Ectodermal cell (in vitro differentiated cells): Measurements from ENCODE around the gene PLA2G2F.

Source experiments
- H3K27ac ChIP-seq: 2 replicates; pipeline ENCODE4 v1.7.0; 2013; ENCODE audit warnings: mild to moderate bottlenecking, low read depth, low read length; ENCODE audit not compliant: insufficient read depth, poor library complexity, severe bottlenecking
- H3K27me3 ChIP-seq: 2 replicates; pipeline ENCODE4 v1.7.0; 2013; ENCODE audit warnings: mild to moderate bottlenecking, low read length; ENCODE audit not compliant: insufficient read depth, control insufficient read depth, poor library complexity, severe bottlenecking
- H3K36me3 ChIP-seq: one replicate; pipeline ENCODE4 v1.7.0; 2013; ENCODE audit warnings: low read length; ENCODE audit not compliant: control insufficient read depth, insufficient read depth
- H3K4me1 ChIP-seq: one replicate; pipeline ENCODE4 v1.7.0; 2013; ENCODE audit warnings: low read length; ENCODE audit not compliant: control insufficient read depth, insufficient read depth
- H3K4me3 ChIP-seq: 2 replicates; pipeline ENCODE4 v1.7.0; 2013; ENCODE audit warnings: low read depth, low read length, control low read depth; ENCODE audit not compliant: insufficient read depth
- H3K9me3 ChIP-seq: 2 replicates; pipeline ENCODE4 v1.7.0; 2013; ENCODE audit warnings: mild to moderate bottlenecking, low read length, moderate library complexity; ENCODE audit not compliant: control insufficient read depth
- WGBS, 2 experiments: methylation state at CpG; one replicate each; pipeline ENCODE4 v1.1.7; 2013; ENCODE audit warnings: missing lambda C conversion rate in 2 of 2; 5-methylcytosine and 5-hydroxymethylcytosine counted together

Gene PLA2G2F

DNA sequence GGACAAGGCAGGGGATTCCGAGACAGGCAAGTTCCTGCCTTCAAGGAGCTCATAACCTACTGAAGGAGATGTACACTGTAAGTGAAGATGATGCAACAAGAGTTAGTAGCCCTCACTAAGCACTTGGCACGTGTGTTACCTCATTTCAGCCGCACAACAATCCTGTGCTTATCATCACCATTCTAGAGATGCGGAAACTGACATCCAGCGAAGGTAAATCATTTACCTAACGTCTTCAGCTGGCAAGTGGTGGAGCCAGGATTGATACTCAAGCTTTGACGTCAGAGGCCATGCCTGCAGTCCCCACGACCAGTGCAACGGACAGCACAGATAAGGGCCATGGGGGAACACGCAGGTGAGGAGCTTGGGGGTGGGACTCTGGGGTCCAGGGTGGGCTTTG, 43.9 kb downstream of the PLA2G2F start:
- Histone ChIP-seq H3K27me3 (peaks cover 16% of the 10 kb centered on the region), H3K4me1 (peaks cover 11% of the 10 kb centered on the region), H3K4me3 (no peak overlapping the region), H3K27ac (no peak overlapping the region), H3K9me3 (no peaks in the 10 kb centered on the region), H3K36me3 (no peaks in the 10 kb centered on the region)
- WGBS, 2 experiments: 87 to 89% methylated on average over 10 of the region's 10 CpGs

DNA sequence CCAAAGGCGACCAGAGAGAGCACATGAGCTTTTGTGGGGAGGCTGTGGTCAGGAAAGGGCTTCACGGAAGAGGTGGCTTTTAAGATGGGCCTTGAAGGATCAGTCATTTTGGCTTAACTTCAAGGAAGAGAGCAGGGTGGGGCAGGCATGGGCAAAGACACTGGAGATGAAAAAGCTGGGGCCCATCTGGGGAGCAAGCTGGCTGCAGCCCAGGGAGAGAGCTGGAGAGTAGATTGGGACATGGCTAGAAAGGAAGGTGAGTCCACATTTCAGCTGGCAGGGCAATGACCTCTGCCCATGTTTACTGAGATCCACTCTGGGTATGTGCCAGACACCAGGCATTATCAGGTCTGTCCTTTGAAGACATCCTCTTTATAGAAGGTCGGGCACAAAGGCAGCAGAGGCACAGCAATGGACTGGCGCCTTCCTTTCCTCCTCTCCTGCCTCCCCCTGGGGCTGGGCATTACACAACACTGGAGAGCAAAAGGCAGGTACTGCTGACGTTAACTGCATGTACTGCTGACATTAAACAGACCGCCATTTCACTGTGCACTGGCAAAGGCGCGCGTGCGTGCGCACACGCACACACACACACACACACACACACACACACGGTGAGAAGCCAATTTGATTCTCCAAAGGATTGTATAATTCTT, 44.6 kb downstream of the PLA2G2F start:
- WGBS, 2 experiments: 91 to 93% methylated on average over 6 to 12 of the region's 13 CpGs
- H3K4me1 ChIP-seq: peaks cover 13% of the 10 kb centered on the region
- H3K27me3 ChIP-seq: peaks cover 16% of the 10 kb centered on the region

DNA sequence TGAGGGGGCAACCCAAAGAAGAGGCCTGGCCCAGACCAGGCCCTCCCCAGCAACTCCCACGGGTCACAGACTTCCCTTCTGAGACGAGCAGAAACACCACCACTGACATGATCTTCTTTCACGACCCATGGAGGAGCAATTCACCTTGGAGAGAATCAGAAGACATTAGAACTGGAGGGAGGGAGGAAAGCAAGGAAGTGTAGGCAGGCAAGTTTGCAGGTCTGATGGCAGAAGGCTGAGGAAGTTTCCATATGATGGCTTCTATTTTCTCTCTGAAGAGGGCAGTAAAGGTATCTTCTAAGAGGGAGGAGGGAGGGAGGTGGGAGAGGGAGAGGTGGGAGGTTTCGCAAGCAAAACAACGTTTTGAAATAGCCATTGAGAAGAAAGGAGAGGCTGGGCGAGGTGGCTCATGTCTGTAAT, 45.4 kb downstream of the PLA2G2F start:
- Histone ChIP-seq H3K4me1 (peaks cover 13% of the 10 kb centered on the region), H3K27ac (no peak overlapping the region), H3K4me3 (no peak overlapping the region), H3K27me3 (peaks cover 16% of the 10 kb centered on the region), H3K9me3 (no peaks in the 10 kb centered on the region), H3K36me3 (no peaks in the 10 kb centered on the region)
- WGBS, 2 experiments: 66 to 71% methylated on average over 6 of the region's 6 CpGs

More for the DNA sequence above, 44.6 kb downstream of the PLA2G2F start:
- no peaks in the 10 kb centered on the region for H3K9me3 ChIP-seq
- H3K4me3 ChIP-seq: no peak overlapping the region
- H3K27ac ChIP-seq: no peak overlapping the region
- no peaks in the 10 kb centered on the region for H3K36me3 ChIP-seq

DNA sequence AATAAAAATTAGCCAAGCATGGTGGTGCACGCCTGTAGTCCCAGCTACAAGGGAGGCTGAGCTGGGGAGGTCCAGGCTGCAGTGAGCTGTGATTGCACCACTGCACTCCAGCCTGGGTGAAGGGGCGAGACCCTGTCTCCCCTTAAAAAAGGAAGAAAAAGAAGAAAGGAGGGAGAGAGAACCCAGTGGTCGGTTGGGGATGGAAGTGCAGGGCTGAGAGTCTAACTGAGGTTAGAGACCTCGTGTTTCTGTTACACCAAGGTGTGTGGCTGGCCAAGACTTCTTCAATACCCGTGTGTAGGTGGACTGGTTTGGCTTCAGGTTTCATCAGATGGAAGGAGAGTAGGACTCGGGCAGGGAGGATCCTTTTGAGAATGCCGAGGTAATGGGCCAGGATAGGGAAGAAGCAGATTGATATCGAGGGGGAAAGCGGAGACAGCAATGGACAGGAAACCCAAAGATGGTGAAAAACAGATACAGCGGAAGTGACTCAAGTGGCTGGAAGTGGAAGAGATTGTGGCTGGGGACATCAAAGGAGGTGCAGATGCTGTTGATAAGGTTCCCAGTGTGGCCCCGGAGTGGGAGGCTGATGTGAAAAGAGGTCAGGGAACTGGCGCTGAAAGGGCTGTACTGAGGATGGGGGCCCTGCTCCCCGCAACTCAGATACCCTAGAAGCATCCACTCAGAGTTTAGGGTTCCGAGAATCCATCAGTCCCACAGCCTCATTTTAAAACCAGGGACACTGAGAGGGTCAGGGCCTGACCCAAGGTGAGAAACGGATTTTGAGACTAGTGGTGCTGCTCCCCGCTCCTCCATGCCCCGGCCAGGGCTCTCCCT, 46.1 kb downstream of the PLA2G2F start:
- Histone ChIP-seq H3K27ac (no peak overlapping the region), H3K4me3 (peak overlapping the region; percentile 46), H3K27me3 (peaks cover 16% of the 10 kb centered on the region), H3K36me3 (no peaks in the 10 kb centered on the region), H3K4me1 (peaks cover 13% of the 10 kb centered on the region), H3K9me3 (no peaks in the 10 kb centered on the region)
- 75 to 82% methylated on average over 17 of the region's 17 CpGs for WGBS, 2 experiments

DNA sequence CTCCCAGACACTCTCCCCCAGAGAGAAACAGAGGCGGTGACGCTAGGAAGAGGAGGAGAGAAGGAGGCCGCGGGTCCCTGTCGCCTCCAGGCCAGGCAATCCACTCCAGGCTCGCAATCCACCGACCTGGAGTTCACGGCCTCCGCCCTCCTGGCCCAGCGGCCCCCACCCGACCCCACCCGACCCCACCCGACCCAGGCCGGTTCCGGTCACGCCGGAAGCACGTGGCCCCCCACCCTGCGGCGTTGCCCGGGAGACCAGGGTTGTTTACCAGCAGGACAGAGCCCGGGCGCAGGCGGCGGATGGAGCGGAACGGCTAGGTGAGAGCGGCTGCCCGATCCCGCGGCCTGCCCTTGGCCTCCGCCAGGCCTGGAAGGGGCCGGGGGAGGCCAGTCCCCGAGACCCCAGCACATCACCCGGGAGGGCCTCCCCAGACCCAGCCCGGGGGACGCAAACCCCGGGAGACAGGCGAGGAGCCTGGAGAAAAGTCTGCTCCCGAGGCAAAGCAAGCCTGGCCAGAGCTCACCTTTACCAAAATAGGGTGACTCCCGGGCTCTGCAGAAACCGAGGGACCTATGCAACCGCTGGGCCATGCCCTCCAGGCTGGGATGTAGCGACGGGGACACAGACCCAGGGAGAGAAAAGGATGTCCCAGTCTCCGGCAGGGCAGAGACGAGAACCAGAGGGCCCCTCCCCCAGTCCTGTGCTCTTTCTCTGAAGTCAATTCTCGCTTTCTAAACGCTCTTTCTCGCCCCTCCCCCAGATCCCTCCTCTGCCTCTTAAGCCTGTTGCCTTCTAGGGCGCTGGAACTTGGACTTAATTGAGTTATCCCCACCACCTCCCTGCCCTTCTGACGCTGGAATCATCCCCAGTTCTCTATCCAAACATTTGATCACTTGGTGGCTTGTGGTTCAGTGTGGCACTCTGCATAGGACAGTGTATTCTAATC, 47.0 kb downstream of the PLA2G2F start, which contains the start of the genes PLA2G2C and UBXN10:
Gene PLA2G2C, minus strand, starts transcription at position 685 of the 949 bp plus-strand sequence. CDS start 9,155 bp downstream, outside the sequence.
Gene UBXN10, plus strand, starts transcription at position 263 of the 949 bp plus-strand sequence. CDS start 4,466 bp downstream, outside the sequence.
- H3K27ac ChIP-seq: no peak within 1 kb of the TSS
- 1 to 3% methylated on average over 52 of the region's 52 CpGs for WGBS, 2 experiments
- H3K4me3 ChIP-seq: peak within 1 kb of the TSS; percentile 46

DNA sequence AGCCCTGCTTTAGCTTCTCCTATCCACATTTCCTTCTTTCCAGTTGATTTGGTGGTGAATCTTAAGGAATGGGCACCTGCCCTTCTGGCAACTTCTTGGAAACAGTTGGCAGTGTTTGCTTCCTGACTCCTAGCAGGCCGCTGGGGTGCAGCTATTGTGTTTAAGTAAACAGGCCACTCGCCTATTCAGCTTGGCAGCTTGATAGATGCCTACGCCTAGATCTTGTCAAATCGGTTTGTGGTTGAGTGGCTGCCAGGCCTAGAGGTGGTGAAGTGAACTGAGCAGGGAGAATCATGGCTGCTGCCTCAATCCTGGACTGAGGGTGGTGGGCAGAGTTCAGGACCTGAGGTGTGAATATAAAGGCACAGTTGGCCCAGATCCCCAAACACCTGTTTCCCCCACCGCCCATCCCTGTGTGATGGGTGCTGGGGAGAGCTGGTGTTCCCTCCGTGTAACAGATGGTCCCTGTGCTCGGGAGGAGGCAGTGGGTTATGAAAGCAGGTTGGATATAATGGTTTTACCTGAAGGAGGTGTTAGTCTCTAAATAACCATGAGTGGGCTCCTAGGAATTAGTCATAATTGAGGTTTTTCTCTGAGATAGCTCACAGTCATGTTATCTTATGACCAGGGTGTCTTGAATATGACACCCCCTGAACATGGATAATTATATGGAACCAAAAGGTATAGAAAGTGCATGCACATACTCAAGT, 48.1 kb downstream of the PLA2G2F start:
- 70 to 72% methylated on average over 7 of the region's 7 CpGs for WGBS, 2 experiments

More for the DNA sequence above, 47.0 kb downstream of the PLA2G2F start, which contains the start of the genes PLA2G2C and UBXN10:
- H3K9me3 ChIP-seq: no peaks in the 10 kb centered on the region
- H3K36me3 ChIP-seq: no peaks in the 10 kb centered on the region
- peaks cover 13% of the 10 kb centered on the region for H3K4me1 ChIP-seq
- peaks cover 13% of the 10 kb centered on the region for H3K27me3 ChIP-seq

DNA sequence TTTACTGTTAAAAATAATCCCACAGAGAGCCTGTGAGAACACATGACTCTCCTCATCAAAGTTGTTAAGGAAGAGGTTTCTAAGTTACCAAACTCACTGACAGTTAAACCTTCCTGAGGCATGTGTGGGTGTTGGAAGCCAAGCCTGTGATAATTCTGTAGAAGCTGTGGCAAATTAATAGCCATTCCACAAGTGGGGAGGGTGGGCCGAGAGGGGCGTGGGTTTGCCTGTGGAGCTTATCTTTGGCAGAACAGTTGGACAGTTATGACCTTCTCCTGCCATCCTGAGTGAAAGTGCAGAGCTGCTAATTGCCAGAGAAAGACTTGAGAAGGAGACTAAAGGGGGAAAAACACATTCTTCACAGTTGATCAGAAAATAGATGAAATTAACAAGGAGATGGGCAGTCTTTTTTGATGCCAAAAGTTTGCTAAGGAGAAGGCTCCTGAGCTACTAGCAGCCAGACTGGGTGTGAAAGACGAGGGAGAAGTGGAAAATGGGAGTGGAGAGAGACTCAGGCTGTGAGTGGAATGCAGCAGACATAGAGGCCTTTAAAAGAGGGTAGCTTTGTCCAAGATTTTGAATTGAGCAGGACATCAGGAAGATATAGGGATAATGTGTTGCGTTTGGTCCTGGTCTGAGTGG, 48.8 kb downstream of the PLA2G2F start:
- Histone ChIP-seq H3K27ac (no peak overlapping the region), H3K4me3 (no peak overlapping the region), H3K36me3 (no peaks in the 10 kb centered on the region), H3K9me3 (no peaks in the 10 kb centered on the region), H3K4me1 (peaks cover 13% of the 10 kb centered on the region), H3K27me3 (peaks cover 12% of the 10 kb centered on the region)
- WGBS, 2 experiments: 90 to 92% methylated on average over 4 of the region's 4 CpGs

More for the DNA sequence above, 48.1 kb downstream of the PLA2G2F start:
- no peak overlapping the region for H3K4me3 ChIP-seq
- H3K27ac ChIP-seq: no peak overlapping the region
- peaks cover 12% of the 10 kb centered on the region for H3K27me3 ChIP-seq
- H3K4me1 ChIP-seq: peaks cover 13% of the 10 kb centered on the region
- no peaks in the 10 kb centered on the region for H3K9me3 ChIP-seq
- no peaks in the 10 kb centered on the region for H3K36me3 ChIP-seq

DNA sequence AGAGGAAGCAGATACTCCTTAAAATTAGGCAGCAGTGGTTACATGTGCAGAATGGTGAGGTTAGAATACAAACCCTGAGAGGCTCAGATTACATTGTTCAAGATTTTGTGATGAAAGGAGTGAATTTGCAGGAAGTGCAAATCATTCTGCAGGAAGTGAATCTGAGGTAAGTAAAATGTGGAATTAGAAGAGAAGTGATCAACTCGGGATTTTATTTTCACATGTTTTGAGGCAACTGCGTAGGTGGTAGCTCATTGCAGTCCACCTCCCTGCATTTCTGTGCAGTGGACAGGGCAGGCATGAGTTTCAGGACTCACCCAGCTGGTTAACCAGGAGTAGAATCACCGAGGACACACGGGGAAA, 49.3 kb downstream of the PLA2G2F start:
- Histone ChIP-seq H3K36me3 (no peaks in the 10 kb centered on the region), H3K4me1 (peaks cover 13% of the 10 kb centered on the region), H3K27ac (no peak overlapping the region), H3K4me3 (no peak overlapping the region), H3K27me3 (peaks cover 12% of the 10 kb centered on the region), H3K9me3 (no peaks in the 10 kb centered on the region)
- WGBS, 2 experiments: 82 to 93% methylated on average over 4 of the region's 4 CpGs

DNA sequence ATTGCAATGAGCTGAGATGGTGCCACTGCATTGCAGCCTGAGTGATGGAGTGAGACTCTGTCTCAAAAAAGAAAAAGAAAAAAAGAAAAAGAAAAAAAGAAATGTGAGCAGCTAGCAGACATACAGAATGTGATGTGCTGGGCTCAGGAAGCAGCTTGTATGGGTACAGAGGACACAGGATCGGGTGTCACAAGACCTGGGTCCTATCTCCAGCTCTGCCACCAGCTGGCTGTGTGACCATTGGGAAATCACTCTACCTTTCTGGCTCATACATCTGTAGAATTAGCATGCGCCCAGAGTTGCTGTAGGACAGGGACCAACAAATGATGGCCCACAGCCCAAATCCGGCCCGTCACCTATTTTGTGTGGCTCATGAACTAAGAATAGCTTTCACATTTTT, 50.5 kb downstream of the PLA2G2F start:
- 89 to 97% methylated on average over 4 of the region's 4 CpGs for WGBS, 2 experiments
- peaks cover 13% of the 10 kb centered on the region for H3K4me1 ChIP-seq
- H3K9me3 ChIP-seq: no peaks in the 10 kb centered on the region
- H3K4me3 ChIP-seq: no peak overlapping the region
- no peaks in the 10 kb centered on the region for H3K36me3 ChIP-seq
- H3K27ac ChIP-seq: no peak overlapping the region
- H3K27me3 ChIP-seq: peaks cover 12% of the 10 kb centered on the region
